ENCODE results near the gene MLC1.

DNA sequence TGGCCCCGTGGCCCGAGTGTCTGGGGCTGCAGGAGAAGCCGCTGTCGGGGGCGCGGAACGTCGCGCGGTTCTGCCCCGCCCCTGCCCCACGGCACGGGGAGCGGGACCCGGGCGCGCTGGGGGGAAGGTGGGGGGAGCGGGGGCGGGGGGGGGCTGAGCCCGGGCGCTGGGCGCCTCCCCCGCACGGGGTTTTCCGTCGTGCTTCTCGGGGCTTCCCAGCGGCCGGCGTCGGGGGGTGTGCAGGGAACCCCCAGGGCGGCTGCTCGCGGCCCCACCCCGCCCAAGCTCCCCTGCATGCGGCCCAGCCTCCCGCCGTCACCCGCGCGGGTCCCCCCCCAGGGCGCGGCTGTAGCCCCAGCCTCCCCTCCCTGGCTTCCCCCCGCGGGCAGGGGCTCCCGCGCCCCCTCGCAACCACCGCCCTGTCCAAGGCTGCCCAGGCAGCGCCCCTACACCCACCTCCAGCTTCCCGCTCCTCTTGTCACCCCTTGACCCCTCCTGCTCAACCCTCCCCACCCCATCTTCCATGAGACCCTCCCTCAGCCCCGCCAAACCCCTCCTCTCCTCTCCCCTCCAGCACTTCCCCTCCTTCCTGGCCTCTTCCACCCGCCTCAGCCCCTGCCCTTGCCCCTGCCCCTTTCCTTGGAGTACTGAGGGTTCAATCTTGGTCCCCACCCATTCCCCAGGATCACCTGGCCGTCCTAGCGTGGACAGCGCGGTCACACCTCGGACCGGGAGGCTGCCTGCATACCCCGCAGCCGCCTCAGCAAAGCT, 74.4 kb downstream of the MLC1 start:
- no peak for TF ChIP-seq POLR2A (IDR thresholded peaks at IDR 0.05; ENCODE audit: low read length)
- no peak for TF ChIP-seq GATA1 (IDR thresholded peaks at IDR 0.05; ENCODE audit: low read depth, low read length)

All from erythroblast (primary cell).